Neural progenitor cell (in vitro differentiated cells): Measurements from ENCODE around the gene AGK.

Source experiments
- EZH2 ChIP-seq: fragments of 200-600 bp; sonication (generic); IDR thresholded peaks from 2 replicates; pipeline ENCODE4 v1.6.1; 2017; ENCODE audit warnings: antibody characterized with exemption, mild to moderate bottlenecking, moderate library complexity
- EZH2phosphoT487 ChIP-seq: fragments of 200-600 bp; sonication (generic); IDR thresholded peaks from 2 replicates; pipeline ENCODE4 v1.6.1; 2017; ENCODE audit warnings: antibody characterized with exemption
- TF ChIP-seq, protein P1 (sequence below): fragments of 200-600 bp; sonication (generic); IDR thresholded peaks from 2 replicates; pipeline ENCODE4 v1.5.1; 2017; ENCODE audit warnings: antibody characterized with exemption, mild to moderate bottlenecking

DNA sequence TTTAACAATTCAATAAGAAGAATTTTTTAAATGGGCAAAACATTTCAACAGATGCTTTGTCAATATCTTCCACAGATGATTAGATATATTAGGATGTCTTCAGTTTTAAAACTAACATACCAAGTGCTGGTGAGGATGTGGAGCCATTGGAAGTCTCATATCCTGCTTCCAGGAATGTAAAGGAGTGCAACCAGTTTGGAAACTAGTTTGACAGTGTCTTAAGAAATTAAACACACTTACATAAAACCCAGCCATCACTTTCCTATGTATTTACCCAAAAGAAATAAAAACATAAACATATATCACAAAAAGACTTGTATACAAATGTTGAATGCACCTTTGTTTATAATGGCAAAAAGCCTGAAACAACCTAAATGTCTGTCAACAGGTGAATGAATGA, 13.3 kb upstream of the AGK start:
- TF ChIP-seq, protein P1, sequence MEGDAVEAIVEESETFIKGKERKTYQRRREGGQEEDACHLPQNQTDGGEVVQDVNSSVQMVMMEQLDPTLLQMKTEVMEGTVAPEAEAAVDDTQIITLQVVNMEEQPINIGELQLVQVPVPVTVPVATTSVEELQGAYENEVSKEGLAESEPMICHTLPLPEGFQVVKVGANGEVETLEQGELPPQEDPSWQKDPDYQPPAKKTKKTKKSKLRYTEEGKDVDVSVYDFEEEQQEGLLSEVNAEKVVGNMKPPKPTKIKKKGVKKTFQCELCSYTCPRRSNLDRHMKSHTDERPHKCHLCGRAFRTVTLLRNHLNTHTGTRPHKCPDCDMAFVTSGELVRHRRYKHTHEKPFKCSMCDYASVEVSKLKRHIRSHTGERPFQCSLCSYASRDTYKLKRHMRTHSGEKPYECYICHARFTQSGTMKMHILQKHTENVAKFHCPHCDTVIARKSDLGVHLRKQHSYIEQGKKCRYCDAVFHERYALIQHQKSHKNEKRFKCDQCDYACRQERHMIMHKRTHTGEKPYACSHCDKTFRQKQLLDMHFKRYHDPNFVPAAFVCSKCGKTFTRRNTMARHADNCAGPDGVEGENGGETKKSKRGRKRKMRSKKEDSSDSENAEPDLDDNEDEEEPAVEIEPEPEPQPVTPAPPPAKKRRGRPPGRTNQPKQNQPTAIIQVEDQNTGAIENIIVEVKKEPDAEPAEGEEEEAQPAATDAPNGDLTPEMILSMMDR = no peak
- no peak for TF ChIP-seq EZH2
- TF ChIP-seq EZH2phosphoT487 = no peak
